VCaP (cell line): ENCODE results near the gene NKTR.

Experiments used
- H3K27ac ChIP-seq: fragments of 450-650 bp; 2 replicates; pipeline ENCODE4 v1.5.1; 2017
- TF ChIP-seq, protein P1 (sequence below): fragments of 450-650 bp; conservative IDR thresholded peaks from 2 replicates; pipeline ENCODE4 v1.5.1; 2017; ENCODE audit warnings: mild to moderate bottlenecking, moderate library complexity

The NKTR gene

DNA sequence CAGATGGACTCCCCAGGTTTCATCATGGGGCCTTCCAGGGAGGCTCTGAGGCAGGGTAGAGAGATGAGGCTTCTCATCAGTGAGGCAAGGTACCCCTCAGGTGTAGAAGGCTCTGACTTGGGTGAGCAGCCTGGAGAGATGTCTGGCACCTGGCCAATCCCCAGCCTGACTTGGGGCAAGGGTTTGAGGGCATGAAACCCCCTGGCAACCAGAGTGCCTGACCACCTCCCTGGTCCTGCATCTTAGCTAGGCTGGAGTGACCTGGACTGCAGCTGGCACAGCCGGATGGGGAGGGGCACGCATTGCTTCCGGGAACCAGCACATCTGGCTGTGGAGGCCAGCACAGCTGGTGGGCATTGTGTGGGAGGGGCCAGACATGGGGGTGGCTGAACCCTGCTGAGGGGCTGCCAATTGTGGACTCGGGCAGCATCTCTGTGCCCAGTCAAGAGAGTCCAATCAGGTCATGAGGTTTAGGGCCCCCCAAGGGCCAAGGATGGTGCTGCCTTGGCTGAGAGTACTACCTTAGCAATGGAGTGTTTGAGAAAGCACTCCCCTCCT is 54.9 kb downstream of the NKTR start:
- TF ChIP-seq, protein P1, sequence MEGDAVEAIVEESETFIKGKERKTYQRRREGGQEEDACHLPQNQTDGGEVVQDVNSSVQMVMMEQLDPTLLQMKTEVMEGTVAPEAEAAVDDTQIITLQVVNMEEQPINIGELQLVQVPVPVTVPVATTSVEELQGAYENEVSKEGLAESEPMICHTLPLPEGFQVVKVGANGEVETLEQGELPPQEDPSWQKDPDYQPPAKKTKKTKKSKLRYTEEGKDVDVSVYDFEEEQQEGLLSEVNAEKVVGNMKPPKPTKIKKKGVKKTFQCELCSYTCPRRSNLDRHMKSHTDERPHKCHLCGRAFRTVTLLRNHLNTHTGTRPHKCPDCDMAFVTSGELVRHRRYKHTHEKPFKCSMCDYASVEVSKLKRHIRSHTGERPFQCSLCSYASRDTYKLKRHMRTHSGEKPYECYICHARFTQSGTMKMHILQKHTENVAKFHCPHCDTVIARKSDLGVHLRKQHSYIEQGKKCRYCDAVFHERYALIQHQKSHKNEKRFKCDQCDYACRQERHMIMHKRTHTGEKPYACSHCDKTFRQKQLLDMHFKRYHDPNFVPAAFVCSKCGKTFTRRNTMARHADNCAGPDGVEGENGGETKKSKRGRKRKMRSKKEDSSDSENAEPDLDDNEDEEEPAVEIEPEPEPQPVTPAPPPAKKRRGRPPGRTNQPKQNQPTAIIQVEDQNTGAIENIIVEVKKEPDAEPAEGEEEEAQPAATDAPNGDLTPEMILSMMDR, result no peak
- peak overlapping the region; percentile 83; the same call in 1 of the 2 replicates for H3K27ac ChIP-seq

DNA sequence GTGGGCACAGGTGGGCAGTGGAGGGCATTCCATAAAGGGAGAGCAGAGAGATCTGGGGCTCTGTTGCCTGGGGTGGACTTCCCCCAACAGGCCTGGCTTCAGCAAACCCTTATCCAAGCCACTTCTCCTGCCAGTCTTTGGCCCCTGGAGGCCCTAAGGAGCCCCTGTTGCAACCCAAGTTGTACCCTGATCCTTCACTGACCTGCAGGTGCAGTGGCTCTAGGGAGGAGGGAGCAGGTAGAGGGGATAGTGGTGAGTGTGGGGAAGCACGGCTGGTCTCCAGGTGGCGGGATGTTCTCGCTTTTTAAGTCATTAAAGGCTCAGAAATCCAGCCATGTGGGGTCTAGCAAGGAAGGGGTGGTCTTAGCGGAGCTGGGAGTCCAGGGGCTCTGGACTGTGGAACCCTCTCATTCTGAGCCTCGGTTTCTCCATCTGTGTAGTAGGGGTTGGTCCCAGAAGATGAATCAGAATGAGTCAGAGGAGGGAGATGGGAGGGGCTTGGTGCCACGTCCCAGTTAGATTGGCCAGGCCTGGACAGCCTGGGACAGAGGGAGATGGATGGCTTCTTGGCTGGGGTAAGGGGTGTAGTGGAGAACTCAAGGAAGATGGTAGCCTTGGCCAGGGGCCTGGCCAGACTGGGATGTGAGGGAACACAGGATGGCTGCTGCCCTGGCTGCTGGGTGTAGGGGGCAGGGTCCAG is 55.6 kb downstream of the NKTR start:
- TF ChIP-seq, protein P1, result no peak
- no peak overlapping the region for H3K27ac ChIP-seq

DNA sequence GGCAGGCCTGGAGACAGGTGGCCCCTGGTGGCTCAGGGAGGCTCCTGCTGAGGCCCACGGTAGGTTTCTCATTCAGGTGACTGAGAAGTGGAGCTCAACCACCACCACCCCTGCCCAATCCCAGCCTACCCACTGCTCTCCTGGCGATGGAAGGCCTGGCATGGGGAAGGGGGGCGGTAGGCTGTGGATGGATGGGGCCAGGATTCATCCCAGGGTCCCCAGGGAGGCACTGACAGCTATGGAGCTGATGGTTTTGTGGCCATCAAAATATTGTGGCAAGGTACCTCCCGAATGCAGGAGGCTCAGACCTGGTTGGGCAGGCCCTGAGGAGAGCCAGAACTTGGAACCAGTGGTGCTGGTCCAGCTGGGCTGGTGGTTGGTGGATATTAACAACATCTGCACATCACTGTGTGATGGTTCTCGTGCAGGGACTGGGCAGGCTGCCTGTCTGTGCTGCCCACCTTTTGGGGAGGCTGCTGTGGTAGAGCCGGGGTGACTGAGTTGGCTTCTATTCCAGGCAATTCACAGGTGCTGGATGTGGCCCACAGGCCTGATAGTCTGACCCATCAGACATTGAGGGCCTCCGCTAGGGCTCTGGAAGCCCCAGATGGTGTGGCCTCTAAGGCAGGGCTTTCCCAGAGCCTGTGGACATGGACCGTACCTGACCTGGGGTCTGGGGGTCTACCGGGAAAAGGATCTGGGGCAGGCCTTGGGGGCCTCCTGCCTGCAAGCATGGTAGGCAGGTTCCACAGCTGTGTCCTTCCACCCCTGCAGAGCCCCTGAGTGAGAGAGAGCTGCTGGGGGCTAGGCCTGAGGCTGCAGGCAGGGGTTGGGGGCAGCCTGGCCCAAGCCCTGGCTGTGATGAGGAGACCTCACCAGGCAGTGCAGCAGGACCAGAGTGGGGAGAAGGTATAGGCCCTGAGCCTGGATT is 56.5 kb downstream of the NKTR start:
- TF ChIP-seq, protein P1, result no peak
- H3K27ac ChIP-seq, result no peak overlapping the region

DNA sequence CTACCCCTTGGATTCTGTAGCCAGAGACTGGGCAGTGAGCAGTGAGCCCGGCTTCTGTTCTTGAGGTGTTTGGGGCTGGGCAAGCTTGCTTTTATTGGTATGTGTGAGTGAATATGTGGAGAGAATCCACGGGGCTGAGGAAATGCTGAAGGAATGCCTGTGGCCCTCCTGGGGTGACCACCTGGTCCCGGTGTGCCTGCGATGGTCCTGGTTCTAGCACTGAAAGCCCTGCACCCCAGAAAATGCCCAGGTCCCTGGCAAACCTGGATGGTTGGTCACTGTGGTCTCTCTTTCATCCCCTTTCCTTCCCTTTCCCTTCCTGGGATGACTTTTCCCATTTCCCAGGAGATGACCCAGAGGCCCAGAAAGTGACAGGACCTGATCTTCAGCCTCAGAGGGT is 57.2 kb downstream of the NKTR start:
- H3K27ac ChIP-seq, result no peak overlapping the region
- TF ChIP-seq, protein P1, result no peak

DNA sequence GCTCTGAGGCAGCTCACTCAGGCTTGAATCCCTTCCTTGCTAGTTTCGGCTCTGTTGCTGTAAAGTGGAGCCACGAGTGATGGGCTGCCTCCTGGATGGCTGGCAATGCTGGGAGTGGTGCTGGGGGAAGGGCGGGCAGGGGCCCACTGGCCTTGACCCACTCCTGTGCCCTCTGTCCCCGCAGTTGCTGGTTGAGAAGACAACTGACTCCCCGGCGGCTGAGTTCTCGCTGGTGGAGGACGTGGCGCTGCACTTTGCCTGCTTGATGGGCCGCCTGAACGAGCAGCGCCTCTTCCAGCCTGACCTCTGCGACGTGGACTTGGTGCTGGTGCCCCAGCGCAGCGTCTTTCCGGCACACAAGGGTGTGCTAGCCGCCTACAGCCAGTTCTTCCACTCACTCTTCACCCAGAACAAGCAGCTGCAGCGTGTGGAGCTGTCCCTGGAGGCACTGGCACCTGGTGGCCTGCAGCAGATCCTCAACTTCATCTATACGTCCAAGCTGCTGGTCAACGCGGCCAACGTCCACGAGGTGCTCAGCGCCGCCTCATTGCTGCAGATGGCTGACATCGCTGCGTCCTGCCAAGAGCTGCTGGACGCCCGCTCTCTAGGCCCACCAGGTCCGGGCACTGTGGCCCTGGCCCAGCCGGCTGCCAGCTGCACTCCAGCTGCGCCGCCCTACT is 57.7 kb downstream of the NKTR start:
- H3K27ac ChIP-seq, result no peak overlapping the region
- TF ChIP-seq, protein P1, result no peak

DNA sequence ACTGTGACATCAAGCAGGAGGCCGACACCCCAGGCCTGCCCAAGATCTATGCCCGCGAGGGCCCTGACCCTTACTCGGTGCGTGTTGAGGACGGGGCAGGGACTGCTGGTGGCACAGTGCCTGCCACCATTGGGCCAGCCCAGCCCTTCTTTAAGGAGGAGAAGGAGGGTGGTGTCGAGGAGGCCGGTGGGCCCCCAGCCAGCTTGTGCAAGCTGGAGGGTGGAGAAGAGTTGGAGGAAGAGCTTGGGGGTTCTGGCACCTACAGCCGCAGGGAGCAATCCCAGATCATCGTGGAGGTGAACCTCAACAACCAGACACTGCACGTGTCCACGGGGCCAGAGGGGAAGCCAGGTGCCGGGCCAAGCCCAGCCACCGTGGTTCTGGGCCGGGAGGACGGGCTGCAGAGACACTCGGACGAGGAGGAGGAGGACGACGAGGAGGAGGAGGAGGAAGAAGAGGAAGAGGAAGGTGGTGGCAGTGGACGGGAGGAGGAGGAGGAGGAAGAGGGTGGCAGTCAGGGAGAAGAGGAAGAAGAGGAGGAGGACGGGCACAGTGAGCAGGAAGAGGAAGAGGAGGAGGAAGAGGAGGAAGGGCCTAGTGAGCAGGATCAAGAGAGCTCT is 58.4 kb downstream of the NKTR start:
- no peak overlapping the region for H3K27ac ChIP-seq
- TF ChIP-seq, protein P1, result no peak
